GM21423 (cell line): ENCODE data around the gene CUL7.
"Not testable (repeated sequence)": the region's sequence is repeated elsewhere in the genome, so short reads cannot be mapped to it uniquely, and the experiment has no call there.

Experiments
- ATAC-seq: cut with Tn5 transposase; IDR thresholded peaks from one replicate; pipeline ENCODE4 v1.9.1; 2021; ENCODE audit warnings: mild to moderate bottlenecking, moderate library complexity; ENCODE audit not compliant: unreplicated experiment

Gene CUL7

DNA sequence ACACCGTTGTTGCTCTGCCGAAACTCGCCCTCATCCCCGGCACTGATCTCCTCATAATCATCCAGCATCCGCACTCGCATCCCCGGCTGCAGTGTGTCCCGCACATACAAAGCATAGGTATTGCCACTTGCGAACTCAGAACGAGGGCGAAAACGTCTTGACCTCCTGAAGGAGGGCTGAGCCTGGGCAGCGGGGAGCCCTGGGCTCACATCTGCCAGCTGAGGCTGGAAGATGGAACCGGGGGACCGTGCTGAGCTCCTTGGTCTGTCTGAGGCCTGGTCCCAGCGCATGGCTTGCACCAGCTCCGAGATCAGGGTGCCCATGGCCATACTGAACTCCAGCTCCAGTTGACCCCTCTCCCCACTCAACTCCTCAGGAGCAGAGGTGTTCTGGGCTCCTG lies 2.7 kb downstream of the CUL7 start:
- ATAC-seq = no peak

DNA sequence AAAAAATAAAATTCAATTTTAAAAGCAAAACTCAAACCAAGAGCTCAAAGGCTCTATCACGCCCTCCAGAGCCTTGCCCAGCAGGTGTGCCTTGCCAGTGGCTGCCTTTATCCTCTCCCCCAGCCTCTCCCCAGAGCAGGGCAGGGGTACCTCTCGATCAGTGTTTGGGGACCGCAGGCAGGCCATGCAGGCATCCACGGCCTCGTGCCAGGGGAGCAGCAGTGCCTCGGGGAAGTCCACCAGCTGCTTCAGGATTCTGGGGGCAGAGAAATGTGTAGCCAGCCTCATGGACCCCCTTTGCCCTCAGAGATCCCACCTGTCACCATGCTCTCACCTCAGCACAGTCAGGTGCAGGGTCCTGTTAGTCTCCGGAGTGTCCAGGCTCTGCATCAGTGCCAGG lies 5.7 kb downstream of the CUL7 start:
- ATAC-seq = no peak

DNA sequence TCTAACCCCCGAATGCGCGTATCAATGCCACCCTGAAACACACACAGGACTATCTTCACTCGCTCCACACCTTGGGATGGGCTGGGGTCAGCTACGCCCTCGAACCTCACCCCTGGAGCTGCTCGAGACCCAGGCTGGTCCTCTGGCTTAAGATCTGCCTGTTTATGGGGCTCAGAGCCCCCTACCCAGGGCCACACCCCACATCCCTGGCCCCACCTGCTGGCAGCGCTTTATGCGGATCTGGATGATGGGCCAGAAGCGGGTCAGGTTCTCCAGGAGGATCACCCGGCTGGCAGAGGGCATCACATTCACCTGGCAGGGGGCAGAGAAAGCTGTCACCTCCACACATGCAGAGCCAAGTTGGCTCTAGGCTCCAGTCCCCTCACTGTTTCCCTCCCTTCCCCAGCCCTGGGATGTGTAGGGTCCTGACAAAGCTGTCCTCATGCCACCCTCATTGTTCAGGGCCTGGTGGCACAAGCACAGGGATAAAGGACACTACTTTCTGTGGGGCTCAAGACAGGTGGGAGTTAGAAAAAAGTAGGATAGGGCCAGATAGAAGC lies 8.2 kb downstream of the CUL7 start:
- ATAC-seq = no peak

DNA sequence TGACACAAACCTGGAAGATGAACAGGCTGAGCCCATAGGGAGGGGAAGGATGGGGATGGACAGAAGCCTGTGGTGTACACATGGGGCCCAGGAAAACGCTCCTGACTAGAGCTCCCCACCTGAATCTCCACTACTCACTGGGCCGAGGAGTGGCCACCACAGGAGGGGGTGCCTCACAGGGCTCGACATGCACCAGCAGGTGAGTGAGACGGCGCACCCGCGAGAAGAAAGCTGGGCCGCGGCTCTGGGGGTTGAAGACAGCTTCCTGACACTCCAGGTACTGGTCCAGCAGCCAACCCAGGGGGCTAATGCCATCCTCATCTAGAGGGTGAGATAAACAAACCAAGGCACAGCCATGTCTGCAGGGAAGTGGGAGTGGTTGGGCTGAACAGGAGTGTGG lies 10.3 kb downstream of the CUL7 start:
- no peak for ATAC-seq

DNA sequence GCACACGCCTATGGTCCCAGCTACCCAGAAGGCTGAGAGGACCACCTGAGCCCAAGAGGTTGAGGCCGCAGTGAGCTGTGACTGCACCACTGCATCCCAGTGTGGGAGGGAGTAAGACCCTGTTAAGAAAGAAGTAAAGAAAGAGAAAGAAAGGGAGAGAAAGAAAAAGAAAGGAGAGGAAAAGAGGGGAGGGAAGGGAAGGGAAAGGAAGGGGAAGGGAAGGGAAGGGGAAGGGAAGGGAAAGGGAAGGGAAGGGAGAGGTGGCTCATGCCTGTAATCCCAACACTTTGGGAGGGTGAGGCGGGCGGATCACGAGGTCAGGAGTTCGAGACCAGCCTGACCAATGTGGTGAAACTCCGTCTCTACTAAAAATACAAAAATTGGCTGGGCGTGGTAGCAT lies 12.2 kb downstream of the CUL7 start:
- ATAC-seq = not testable (repeated sequence)

DNA sequence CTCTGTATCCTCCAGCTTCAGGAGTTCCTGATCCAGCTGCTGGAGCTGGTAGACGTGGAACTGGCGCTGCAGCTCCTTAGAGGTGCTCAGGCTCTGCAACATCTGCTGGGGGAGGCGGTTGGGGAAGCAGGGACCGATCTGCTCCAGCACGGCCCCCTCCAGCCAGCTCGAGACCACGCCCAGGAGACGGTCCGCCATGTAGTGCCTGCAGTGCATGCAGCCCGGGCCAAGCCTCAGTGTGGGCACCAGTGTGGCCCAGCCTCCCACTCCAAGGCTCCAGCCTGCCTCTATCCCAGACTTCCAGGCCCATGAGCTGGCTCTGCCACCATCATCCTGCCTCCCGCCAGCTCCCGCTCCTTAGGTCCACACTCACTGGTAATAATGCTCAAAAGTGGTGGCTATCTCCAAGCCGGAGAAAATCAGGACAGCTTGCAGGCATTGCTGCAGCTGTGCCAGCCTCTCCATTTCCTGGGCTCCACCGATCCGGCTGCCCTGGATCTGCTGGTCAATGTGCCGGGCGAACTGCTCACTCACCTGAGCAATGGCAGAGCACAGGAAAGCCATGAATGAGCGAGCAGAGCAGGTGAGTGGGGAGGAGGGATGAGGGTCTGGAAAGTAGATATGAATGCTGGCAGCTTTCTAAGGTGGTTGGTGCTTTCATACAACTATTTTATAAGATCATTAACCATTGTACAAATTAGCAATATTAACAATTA lies 13.0 kb downstream of the CUL7 start:
- ATAC-seq = no peak

DNA sequence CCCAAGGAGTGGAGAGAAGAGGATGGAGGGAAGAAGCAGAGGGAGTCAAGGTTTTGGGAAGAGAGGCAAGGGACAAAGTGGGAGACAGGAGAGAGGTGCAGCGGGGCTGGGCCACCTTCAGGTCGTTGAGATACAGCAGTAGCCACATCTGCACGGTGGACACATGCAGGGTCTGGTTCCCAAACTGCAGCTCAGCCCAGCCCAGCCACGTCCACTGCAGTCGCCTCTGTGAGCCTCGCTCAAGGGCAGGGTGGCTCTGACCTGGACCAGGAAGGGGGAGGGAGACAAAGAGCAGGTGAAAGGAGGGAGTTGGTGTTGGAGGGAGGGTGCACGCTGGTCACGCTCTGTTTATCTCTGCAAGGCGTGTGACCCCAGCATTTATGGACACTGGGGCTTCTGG lies 14.9 kb downstream of the CUL7 start:
- ATAC-seq = no peak

DNA sequence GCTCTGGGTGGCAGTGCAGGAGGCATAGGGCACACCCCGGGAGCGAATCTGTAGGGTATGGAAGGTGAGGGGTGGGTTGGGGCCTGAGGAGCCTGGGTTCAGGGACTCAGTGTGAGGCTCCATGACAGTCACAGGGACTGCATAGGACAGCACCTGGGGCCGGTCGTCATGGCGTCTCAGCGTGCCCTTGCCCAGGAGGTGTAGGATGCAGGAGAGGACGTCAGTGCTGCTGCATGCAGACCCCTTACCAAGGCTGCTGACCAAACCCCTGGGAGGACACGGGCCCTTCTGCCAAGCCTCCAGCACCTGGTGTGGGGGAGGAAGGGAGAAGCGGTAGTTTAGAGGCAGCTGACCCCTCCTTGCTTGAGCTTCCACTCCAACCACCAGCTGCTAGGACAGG lies 15.9 kb downstream of the CUL7 start:
- ATAC-seq = no peak

DNA sequence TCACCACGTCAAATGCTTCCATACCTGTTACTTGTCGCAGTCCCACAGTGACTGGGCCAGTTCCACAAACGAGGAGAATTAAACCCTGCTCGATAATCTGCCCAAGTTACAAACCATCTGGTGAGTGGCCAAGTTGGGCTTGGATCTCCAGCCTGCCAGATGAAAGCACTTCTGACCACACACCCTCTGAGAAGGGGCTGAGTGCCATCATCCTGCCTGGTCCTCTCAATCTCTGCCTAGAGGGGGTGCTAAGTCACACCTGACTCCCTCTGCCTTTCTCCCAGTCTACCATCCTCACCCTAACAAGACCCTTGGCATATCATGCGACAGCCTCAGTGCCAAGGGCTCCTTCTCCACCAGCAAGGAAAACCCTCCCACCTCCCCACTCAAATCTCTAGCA lies 16.5 kb downstream of the CUL7 start:
- no peak for ATAC-seq

DNA sequence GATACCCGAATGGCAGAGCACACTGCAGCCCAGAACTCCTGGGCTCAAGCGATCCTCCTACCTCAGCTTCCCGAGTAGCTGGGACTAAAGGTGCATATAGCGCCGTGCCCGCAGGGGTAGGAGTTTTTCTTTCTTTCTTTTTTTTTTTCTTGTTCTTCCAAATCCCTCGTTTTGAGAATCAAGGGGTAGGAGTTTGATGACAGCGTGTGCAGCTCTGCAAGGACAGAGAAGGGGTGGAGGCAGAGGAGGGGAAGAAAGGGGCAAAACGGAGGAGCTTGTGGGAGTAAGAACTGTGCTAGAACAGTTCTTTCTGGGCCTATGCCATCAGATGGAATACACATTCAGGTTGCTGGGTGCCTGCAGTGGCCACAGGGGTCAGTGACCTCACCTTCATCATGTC lies 16.9 kb downstream of the CUL7 start:
- ATAC-seq = no peak

DNA sequence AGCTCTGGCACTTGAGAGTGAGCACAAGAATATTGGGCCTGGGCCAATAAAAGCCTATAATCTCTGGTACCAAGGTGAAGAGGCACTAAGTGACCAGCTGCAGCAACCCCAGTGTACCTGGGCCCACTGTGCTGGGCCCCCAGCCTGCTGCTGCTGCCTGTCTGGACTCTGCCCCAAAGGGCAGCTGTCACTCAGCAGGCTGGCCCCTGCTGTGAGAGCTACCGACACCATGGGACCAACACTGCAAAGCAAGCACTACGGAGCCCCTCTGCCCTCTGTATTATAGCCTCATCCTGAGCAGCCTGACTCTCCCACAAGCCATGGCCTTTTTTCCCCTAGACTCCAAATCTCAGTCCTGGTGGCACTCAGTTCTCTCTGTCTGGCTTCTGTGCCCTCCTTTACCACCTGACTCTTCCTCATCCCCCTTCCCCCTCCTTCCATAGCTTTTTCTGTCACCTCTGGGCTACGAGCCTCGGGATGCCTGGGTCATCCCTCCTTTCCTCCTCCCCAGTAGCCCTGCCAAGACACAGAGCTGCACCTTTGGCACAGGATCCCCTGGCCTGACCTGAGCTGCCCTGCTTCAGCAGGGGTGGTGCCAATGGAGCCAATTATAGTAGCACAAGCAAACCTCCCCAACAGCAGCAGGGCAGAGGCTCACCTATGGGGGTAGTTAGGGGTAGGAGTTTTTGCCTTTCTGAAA lies 18.0 kb downstream of the CUL7 start:
- no peak for ATAC-seq

DNA sequence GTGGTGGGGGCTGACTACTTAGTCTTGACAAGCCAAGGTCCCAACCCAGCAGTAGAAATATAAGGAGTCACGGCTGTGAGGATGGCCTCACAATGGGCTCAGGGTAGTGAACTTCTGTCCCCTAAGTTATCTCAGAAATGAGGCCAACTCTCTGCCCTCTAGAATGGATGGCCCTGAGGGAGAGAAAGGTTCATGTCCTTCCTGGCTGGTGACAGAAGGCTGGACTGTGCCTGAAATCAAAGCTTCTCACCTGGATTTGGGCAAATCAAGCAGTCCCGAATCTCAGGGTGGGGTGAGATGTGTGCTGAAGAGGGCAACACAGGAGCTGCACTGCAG lies 19.5 kb downstream of the CUL7 start:
- no peak for ATAC-seq

DNA sequence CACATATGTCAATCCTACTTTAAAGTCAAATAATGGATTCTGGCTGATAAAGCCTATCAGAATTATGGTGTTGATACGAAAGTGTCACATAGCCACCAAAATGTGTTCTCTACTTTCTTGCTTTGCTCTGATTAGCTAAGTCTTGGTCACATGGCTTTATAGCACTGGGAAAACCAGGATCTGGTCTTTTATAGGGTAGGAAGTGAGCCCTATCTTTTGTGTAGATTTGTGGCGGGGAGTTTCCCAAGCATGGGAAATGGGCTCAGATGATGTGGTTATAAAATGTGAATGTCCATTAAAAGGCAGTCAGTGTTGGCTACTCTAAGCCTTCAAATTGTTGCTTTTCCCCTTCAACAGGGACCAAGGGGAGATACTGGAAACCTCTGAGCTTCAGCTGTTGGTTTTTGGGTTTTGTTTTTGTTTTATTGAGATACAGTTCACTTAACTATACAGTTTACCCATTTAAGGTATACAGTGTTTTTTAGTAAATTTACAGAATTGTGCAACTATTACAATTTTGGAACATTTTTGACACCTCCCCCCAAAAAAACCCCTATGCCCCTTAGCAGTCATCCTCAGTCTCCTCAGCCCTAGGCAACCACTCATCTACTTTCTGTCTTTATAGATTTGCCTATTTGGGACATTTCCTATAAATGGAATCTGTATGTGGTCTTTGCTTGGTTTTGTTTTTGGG lies 20.0 kb downstream of the CUL7 start:
- no peak for ATAC-seq

DNA sequence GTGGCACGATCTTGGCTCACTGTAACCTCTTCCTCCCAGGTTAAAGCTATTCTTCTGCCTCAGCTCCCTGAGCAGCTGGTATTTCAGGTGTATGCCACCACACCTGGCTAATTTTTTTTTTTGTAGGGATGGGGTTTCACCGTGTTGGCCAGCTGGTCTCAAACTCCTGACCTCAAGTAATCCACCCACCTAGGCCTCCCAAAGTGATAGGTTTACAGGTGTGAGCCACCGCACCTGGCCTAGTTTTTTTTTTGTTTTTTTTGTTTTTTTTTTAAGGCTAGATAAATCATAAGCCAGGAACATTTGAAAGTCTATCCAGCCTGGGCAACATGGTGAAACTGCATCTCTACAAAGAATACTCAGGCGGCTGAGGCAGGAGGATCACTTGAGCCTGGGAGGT lies 21.3 kb downstream of the CUL7 start:
- ATAC-seq = no peak

DNA sequence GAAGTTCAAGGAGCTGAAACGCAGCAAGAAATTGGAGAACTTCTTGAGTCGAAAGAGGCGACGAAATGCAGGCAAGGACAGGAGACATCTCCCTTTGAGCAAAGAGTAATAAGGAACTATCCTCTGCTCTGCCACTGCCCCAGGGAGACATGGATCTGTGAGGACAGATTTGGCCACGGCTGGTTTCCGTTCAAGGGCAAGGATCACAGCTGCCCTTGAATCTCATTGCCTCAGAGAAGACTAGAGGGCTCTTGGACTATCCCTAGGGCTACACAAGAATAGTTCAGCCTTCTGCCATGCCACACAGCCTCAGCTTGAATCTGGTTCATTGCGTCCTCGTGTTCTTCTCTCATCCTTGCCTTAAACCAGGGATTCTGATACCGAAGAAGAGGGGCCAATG lies 24.5 kb downstream of the CUL7 start:
- ATAC-seq = no peak

DNA sequence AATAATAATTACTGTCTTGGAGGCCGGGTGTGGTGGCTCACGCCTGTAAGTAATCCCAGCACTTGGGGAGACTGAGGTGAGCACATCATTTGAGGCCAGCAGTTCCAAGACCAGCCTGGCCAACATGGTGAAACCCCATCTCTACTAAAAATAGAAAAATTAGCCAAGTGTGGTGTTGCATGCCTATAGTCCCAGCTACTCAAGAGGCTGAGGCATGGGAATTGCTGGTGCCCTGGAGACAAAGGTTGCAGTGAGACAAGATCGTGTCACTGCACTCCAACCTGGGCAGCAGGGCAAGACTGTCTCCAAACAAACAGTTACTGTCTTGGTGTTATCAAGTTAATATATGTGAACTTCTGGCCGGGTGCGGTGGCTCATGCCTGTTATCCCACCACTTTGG lies 27.3 kb downstream of the CUL7 start:
- ATAC-seq = no peak

DNA sequence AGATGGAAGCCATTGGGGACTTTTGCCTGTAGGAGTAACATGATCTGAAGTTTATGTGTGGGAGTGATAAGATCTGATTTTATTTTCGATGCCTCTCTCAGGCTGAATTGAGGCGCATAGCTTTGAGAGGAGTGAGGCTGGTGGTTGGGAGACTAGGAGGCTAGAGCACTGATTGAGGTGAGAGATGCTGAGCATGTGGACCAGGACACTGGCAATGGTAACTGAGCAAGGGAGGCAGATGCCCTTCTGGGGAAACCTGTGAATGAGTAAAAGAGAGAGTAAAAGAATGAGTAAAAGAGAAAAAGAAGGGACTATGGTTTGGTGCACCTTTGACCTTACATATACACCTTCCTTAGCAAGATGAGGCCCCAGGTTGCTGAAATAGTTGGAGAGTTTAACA lies 29.2 kb downstream of the CUL7 start:
- no peak for ATAC-seq

DNA sequence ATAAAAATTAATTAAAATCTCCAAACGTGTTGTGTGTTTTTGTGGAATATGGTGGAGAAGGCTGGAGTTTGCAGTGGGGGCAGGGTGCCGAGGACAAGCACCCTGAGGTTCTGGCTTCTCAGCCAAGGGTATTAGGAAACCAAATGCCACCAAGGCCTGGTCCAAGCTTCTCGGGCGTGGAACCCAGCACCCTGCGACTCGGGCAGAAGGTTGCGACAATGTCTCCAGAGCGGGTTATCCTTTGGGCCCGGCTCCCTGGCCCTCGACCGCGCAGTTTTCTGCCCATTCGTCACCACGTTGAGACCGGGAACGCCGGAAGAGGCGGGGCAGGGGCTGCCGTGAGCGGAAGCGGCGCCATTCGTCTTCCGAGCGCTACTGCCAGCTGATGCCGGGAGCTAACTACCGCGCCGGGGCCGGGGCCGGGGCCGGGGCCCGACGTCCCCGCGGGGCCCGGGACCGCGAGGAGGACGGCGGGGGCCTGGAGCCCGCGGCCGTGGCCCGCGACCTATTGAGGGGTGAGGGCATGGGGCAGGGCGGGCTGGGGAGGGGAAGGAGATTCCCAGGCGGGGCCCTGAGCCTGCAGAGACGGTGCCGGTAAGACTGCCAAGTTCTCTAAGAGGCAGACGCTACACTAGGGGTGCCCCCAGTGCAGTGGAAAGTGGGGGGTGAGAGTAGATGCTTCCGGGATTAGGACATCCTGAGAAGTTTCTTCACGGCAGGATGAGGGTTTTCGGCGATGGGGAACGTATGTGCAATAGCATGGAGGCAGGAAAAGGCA lies 32.2 kb downstream of the CUL7 start, which contains the start of gene RRP36:
TSS of gene RRP36 (plus strand) at position 354 of the 778 bp plus-strand sequence. CDS start at position 386, 32 bp downstream.
- peak; percentile 72 for ATAC-seq

DNA sequence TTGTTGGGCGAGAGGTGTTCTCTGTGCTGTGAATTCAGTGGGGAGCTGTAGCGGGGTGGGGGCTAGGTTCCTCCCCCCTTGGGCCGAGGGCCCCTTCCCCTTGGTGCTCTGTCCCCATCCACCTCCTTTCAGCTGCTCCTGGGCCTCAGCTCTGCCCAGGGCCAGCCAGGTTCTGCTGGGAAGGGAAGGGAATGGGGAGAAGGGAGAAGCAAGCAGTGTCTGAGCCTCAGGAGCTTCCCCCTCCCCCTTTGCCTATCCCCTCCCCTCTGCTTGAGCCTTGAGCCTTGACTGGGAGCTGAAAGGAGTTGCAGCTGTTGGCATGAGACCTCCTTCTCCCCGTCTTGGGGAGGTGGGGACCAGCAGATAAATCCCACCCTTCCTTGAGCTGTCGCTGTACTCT lies 32.8 kb downstream of the CUL7 start:
- no peak for ATAC-seq

DNA sequence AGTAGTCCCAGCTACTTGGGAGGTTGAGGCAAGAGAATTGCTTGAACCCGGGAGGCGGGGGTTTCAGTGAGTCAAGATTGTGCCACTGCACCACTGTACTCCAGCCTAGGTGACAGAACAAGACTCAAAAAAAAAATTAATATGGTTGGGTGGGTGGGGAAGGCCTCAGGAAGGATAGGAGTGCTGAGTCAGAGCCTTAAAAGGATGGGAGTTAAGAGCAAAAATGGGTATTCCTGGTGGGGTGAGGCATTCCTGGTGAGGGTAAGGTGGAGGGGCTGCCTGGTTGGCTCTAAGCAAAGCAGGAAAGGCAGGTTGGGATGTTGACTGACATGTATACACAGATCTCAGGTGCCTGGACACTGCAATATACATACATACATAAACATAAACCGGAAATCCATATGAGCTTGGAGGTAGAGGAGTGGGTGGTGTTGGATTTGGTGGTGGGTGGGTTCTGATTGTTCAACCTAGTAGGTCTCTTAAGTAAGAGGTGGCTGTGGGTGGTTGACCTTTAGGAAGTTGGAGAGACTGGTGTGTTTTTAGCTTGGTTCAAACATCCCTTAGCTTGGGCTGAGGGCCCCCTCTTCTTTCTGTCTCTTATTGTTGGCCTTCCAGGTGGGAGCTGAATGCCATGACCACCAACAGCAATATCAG lies 33.5 kb downstream of the CUL7 start:
- no peak for ATAC-seq

DNA sequence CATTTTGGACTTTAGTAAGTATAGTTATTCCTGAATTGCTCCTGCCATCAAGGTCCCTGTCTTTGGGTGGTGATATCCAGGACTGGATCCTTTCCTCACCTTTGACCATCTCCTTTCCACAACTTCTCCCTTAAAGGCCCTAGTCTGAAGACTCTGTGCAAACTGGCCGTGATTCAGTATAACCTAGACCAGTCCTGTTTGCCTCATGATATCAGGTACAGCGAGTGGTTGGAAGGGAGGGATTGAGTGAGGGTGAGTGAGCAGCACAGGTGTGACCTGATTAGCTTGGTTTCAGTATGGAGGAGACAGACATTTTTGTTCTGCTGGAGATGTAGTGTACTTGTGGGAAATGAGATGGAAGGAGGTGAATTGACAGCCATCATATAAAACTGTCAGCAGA lies 34.5 kb downstream of the CUL7 start:
- ATAC-seq = no peak
